Transverse colon (tissue), 3 donors: ENCODE results near the gene CCDC136.

ENCODE experiments used
- CTCF ChIP-seq, 5 experiments: fragments of 200-600 bp in 3 of 5; fragments of 450-650 bp in 2 of 5; sonication (generic) in 3 of 5; IDR thresholded peaks; 1 replicate in 2 of 5; 2 replicates in 3 of 5; pipeline ENCODE4 v1.5.1; 2016 to 2017; ENCODE audit warnings: antibody characterized with exemption in 5 of 5, inconsistent platforms in 3 of 5, mild to moderate bottlenecking in 2 of 5, moderate library complexity in 1 of 5
- POLR2A ChIP-seq: fragments of 450-650 bp; IDR thresholded peaks from one replicate; pipeline ENCODE4 v1.6.1; 2016; ENCODE audit warnings: antibody characterized with exemption, mild to moderate bottlenecking, moderate library complexity

- TF ChIP-seq CTCF (IDR thresholded peaks at IDR 0.05) (no peak), POLR2A (no peak)
Measured at GRCh38 chr7:128871050-128871449, 79.3 kb downstream of the CCDC136 start.
